GM18508 (cell line): ENCODE measurements around the gene SGTA.

ENCODE experiments used
- ATAC-seq: cut with Tn5 transposase; IDR thresholded peaks from one replicate; pipeline ENCODE4 v1.9.1; 2021; ENCODE audit warnings: moderate number of reproducible peaks; ENCODE audit not compliant: insufficient read depth, unreplicated experiment

The SGTA gene

GRCh38 chr19:2731181-2731995, 51.7 kb downstream of the SGTA start:
- ATAC-seq = no peak

- ATAC-seq = no peak
Observed at GRCh38 chr19:2729943-2730818, 52.9 kb downstream of the SGTA start.

- ATAC-seq = no peak
Observed at GRCh38 chr19:2728783-2729387, 54.2 kb downstream of the SGTA start.

- ATAC-seq = no peak
Observed at GRCh38 chr19:2727640-2727944, 55.5 kb downstream of the SGTA start.

- no peak for ATAC-seq
Observed at GRCh38 chr19:2726904-2727639, 56.0 kb downstream of the SGTA start.

GRCh38 chr19:2726160-2726855, 56.8 kb downstream of the SGTA start:
- ATAC-seq = no peak

- no peak for ATAC-seq
Observed at GRCh38 chr19:2724148-2724557, 58.9 kb downstream of the SGTA start.

- no peak for ATAC-seq
Observed at GRCh38 chr19:2723747-2724146, 59.3 kb downstream of the SGTA start.

- no peak for ATAC-seq
Observed at GRCh38 chr19:2723345-2723715, 59.7 kb downstream of the SGTA start.

GRCh38 chr19:2722541-2723344, 60.3 kb downstream of the SGTA start:
- ATAC-seq = no peak

GRCh38 chr19:2721570-2722540, 61.2 kb downstream of the SGTA start:
- no peak for ATAC-seq

GRCh38 chr19:2720777-2721569, 62.1 kb downstream of the SGTA start, which contains the start of gene DIRAS1:
TSS of gene DIRAS1 (minus strand) at chr19:2721372. CDS start at chr19:2717806, 3,566 bp downstream.
- no peak for ATAC-seq

- ATAC-seq = no peak
Observed at GRCh38 chr19:2719920-2720776, 62.9 kb downstream of the SGTA start.

- no peak for ATAC-seq
Observed at GRCh38 chr19:2719232-2719735, 63.8 kb downstream of the SGTA start.

GRCh38 chr19:2717638-2718541, 65.2 kb downstream of the SGTA start:
- ATAC-seq = no peak
